H9 (cell line): ENCODE measurements around the gene PIK3R4. TPM values are rescaled to one million over a fixed set of nuclear protein-coding genes. Genes with fewer than 3 reads are reported as not detected.

ENCODE experiments used
- DNase-seq: peaks from one replicate; pipeline ENCODE4 v3.0.0-alpha.2; 2017
- H2AFZ ChIP-seq: one replicate; pipeline ENCODE4 v1.6.1; 2013; ENCODE audit warnings: mild to moderate bottlenecking, low read length, control low read depth, moderate library complexity
- H2AK5ac ChIP-seq: 2 replicates; pipeline ENCODE4 v1.6.1; 2013; ENCODE audit warnings: low read length, control low read depth, mixed read lengths; ENCODE audit not compliant: insufficient read length
- H2BK120ac ChIP-seq: one replicate; pipeline ENCODE4 v1.6.1; 2013; ENCODE audit warnings: low read depth, mild to moderate bottlenecking, low read length, control low read depth, inconsistent platforms; ENCODE audit not compliant: poor library complexity, severe bottlenecking
- H2BK12ac ChIP-seq: 2 replicates; pipeline ENCODE4 v1.6.1; 2013; ENCODE audit warnings: low read length, control low read depth, mixed read lengths, low read depth; ENCODE audit not compliant: insufficient read length
- H2BK15ac ChIP-seq: 2 replicates; pipeline ENCODE4 v1.6.1; 2013; ENCODE audit warnings: low read depth, low read length, control low read depth
- H2BK20ac ChIP-seq: one replicate; pipeline ENCODE4 v1.6.1; 2013; ENCODE audit warnings: low read depth, mild to moderate bottlenecking, low read length, control low read depth, inconsistent platforms; ENCODE audit not compliant: poor library complexity, severe bottlenecking
- H2BK5ac ChIP-seq: 2 replicates; pipeline ENCODE4 v1.6.1; 2013; ENCODE audit warnings: low read length, control low read depth, mixed read lengths; ENCODE audit not compliant: insufficient read length
- H3K14ac ChIP-seq: 2 replicates; pipeline ENCODE4 v1.6.1; 2013; ENCODE audit warnings: low read length, control low read depth; ENCODE audit not compliant: insufficient read depth
- H3K18ac ChIP-seq: 2 replicates; pipeline ENCODE4 v1.6.1; 2013; ENCODE audit warnings: low read depth, mild to moderate bottlenecking, mixed read lengths, low read length, control low read depth; ENCODE audit not compliant: insufficient read length
- H3K23ac ChIP-seq: 2 replicates; pipeline ENCODE4 v1.6.1; 2013; ENCODE audit warnings: low read length, control low read depth, mixed read lengths, low read depth; ENCODE audit not compliant: insufficient read length
- H3K23me2 ChIP-seq: 2 replicates; pipeline ENCODE4 v1.6.1; 2013; ENCODE audit warnings: low read depth, mild to moderate bottlenecking, mixed read lengths, low read length, control low read depth; ENCODE audit not compliant: insufficient read length, poor library complexity, severe bottlenecking
- H3K27ac ChIP-seq: 2 replicates; pipeline ENCODE4 v1.5.1; 2013; ENCODE audit warnings: low read length, control low read depth, mixed read lengths, low read depth; ENCODE audit not compliant: insufficient read length
- H3K27me3 ChIP-seq: 2 replicates; pipeline ENCODE4 v1.6.1; 2013; ENCODE audit warnings: low read length, control low read depth, inconsistent platforms; ENCODE audit not compliant: insufficient read depth
- H3K4ac ChIP-seq: 2 replicates; pipeline ENCODE4 v1.6.1; 2013; ENCODE audit warnings: low read depth, mild to moderate bottlenecking, control low read depth, inconsistent platforms, low read length, moderate library complexity
- H3K4me1 ChIP-seq: 2 replicates; pipeline ENCODE4 v1.6.1; 2013; ENCODE audit warnings: low read length, control low read depth, inconsistent platforms; ENCODE audit not compliant: insufficient read depth
- H3K4me2 ChIP-seq: 2 replicates; pipeline ENCODE4 v1.6.1; 2013; ENCODE audit warnings: low read length, control low read depth, mixed read lengths; ENCODE audit not compliant: insufficient read length, insufficient read depth
- H3K56ac ChIP-seq: 2 replicates; pipeline ENCODE4 v1.6.1; 2013; ENCODE audit warnings: low read depth, mild to moderate bottlenecking, mixed read lengths, low read length, control low read depth; ENCODE audit not compliant: insufficient read length
- H3K79me1 ChIP-seq: 2 replicates; pipeline ENCODE4 v1.6.1; 2013; ENCODE audit warnings: low read depth, mild to moderate bottlenecking, moderate library complexity, low read length, control low read depth, inconsistent platforms; ENCODE audit not compliant: insufficient read depth, poor library complexity, severe bottlenecking
- H3K79me2 ChIP-seq: 2 replicates; pipeline ENCODE4 v1.6.1; 2013; ENCODE audit warnings: low read length, control low read depth, inconsistent platforms; ENCODE audit not compliant: insufficient read depth
- H3K9ac ChIP-seq: 2 replicates; pipeline ENCODE4 v1.6.1; 2013; ENCODE audit warnings: low read length, control low read depth, mixed read lengths; ENCODE audit not compliant: insufficient read length; ENCODE audit errors: extremely low read depth
- H3K9me3 ChIP-seq: one replicate; pipeline ENCODE4 v1.6.1; 2013; ENCODE audit warnings: low read depth, low read length, inconsistent platforms; ENCODE audit not compliant: control insufficient read depth
- H3T11ph ChIP-seq: one replicate; pipeline ENCODE4 v1.6.1; 2013; ENCODE audit warnings: mild to moderate bottlenecking, low read length, control low read depth, inconsistent platforms
- H4K20me1 ChIP-seq: one replicate; pipeline ENCODE4 v1.6.1; 2013; ENCODE audit not compliant: control insufficient read depth, insufficient read length, insufficient read depth
- H4K5ac ChIP-seq: 2 replicates; pipeline ENCODE4 v1.6.1; 2013; ENCODE audit warnings: low read depth, mild to moderate bottlenecking, mixed read lengths, low read length, control low read depth; ENCODE audit not compliant: insufficient read length
- H4K8ac ChIP-seq: replicated peaks from 2 replicates; pipeline ENCODE4 v1.6.1; 2013; ENCODE audit warnings: low read length, control low read depth, mixed read lengths, low read depth; ENCODE audit not compliant: insufficient read length
- H4K91ac ChIP-seq: 2 replicates; pipeline ENCODE4 v1.6.1; 2013; ENCODE audit warnings: low read depth, mild to moderate bottlenecking, moderate library complexity, mixed read lengths, low read length, control low read depth; ENCODE audit not compliant: insufficient read length
- H3K27ac Mint-ChIP-seq, 3 experiments: 2 replicates in 2 of 3; 3 replicates in 1 of 3; pipeline ENCODE4 v1.8.0; 2020 to 2021; ENCODE audit warnings: mixed read lengths in 3 of 3, mild to moderate bottlenecking in 1 of 3, moderate library complexity in 1 of 3
- H3K27me3 Mint-ChIP-seq: 2 replicates; pipeline ENCODE4 v1.8.0; 2021; ENCODE audit warnings: low read depth, mild to moderate bottlenecking, moderate library complexity, mixed read lengths
- H3K36me3 Mint-ChIP-seq, 3 experiments: 2 replicates in 2 of 3; 3 replicates in 1 of 3; pipeline ENCODE4 v1.8.0; 2020 to 2021; ENCODE audit warnings: low read depth in 3 of 3, mixed read lengths in 3 of 3; ENCODE audit not compliant: insufficient read depth in 1 of 3
- H3K4me1 Mint-ChIP-seq, 2 experiments: 2 replicates each; pipeline ENCODE4 v1.8.0; 2020; ENCODE audit warnings: mixed read lengths in 2 of 2
- H3K4me3 Mint-ChIP-seq, 2 experiments: 2 replicates in 1 of 2; 3 replicates in 1 of 2; pipeline ENCODE4 v1.8.0; 2020 to 2021; ENCODE audit warnings: mild to moderate bottlenecking in 2 of 2, mixed read lengths in 2 of 2, moderate library complexity in 1 of 2
- H3K9me3 Mint-ChIP-seq, 2 experiments: 2 replicates in 1 of 2; 3 replicates in 1 of 2; pipeline ENCODE4 v1.8.0; 2020; ENCODE audit warnings: mild to moderate bottlenecking in 2 of 2, mixed read lengths in 2 of 2, moderate library complexity in 1 of 2
- WGBS: extraction: QIAGEN DNeasy Blood & Tissue Kit; methylation state at CpG from one replicate; pipeline ENCODE4 v1.1.7; 2013; ENCODE audit warnings: missing lambda C conversion rate, low lambda C conversion rate, mixed read lengths; ENCODE audit not compliant: insufficient read length; ENCODE audit errors: extremely low coverage; 5-methylcytosine and 5-hydroxymethylcytosine counted together
- total RNA-seq: library from RNA; stranded (reverse); gene quantifications from 2 replicates; pipeline ENCODE4 v1.2.1, GENCODE V29; 2021
- TF ChIP-seq, protein P1 (sequence below): fragments of 200-600 bp; sonication (generic); conservative IDR thresholded peaks from 3 replicates; pipeline ENCODE4 v1.8.0; 2021; ENCODE audit warnings: antibody characterized with exemption, mild to moderate bottlenecking

PIK3R4 gene
- total RNA-seq, 1 experiment from 2014 or later = 28.6 TPM

DNA sequence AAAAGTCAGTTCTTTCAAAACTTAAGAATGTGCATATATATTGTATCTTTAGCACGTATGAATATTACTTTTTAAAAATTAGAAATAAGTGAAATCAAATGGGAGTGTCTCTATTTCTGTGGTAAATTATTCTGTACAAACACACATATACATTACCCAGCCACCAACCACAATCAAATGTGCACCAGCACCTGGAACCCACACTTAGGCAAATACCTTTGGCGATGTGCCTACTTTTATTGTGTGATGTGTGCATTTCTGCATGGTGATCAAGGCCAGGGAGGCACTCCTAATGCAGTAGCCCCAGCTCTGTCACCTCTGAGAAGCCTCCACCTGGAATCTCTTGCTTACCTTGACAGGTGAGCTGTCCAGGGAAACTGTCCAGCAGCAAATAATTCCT, 76.9 kb downstream of the PIK3R4 start:
- Histone ChIP-seq H2BK20ac (no peak overlapping the region), H3K79me2 (no peaks in the 10 kb centered on the region), H2BK5ac (no peak overlapping the region), H3K18ac (no peak overlapping the region), H3K4ac (no peak overlapping the region), H4K8ac (no peak overlapping the region), H3K14ac (no peak overlapping the region), H3K27me3 (no peaks in the 10 kb centered on the region), H2AFZ (no peak overlapping the region), H2BK15ac (no peak overlapping the region), H3K56ac (no peak overlapping the region), H3K9ac (no peak overlapping the region), H3K23ac (no peak overlapping the region), H3K9me3 (no peaks in the 10 kb centered on the region), H4K5ac (no peak overlapping the region), H3K23me2 (no peaks in the 10 kb centered on the region), H4K91ac (no peak overlapping the region), H2BK12ac (no peak overlapping the region), H2AK5ac (no peak overlapping the region), H3K79me1 (no peaks in the 10 kb centered on the region), H3T11ph (no peak overlapping the region), H3K4me1 (no peaks in the 10 kb centered on the region), H4K20me1 (no peaks in the 10 kb centered on the region), H3K4me2 (no peak overlapping the region), H2BK120ac (no peak overlapping the region), H3K27ac (no peak overlapping the region)
- Mint-ChIP-seq H3K4me3 (no peak overlapping the region), H3K4me1 (no peaks in the 10 kb centered on the region), H3K9me3 (no peaks in the 10 kb centered on the region), H3K27me3 (no peaks in the 10 kb centered on the region), H3K27ac (0 out of 7 replicates have a peak overlapping the region, but pooled peaks of 1 of the 3 experiments have one; percentile 23), H3K36me3 (peaks cover 5 to 10% (median 7%) of the 10 kb centered on the region in 3 experiments; a peak in 4 of 7 replicates)
- no CpG with 5 or more reads among the region's 2 CpGs for WGBS
- DNase-seq = no peak
- TF ChIP-seq, protein P1, sequence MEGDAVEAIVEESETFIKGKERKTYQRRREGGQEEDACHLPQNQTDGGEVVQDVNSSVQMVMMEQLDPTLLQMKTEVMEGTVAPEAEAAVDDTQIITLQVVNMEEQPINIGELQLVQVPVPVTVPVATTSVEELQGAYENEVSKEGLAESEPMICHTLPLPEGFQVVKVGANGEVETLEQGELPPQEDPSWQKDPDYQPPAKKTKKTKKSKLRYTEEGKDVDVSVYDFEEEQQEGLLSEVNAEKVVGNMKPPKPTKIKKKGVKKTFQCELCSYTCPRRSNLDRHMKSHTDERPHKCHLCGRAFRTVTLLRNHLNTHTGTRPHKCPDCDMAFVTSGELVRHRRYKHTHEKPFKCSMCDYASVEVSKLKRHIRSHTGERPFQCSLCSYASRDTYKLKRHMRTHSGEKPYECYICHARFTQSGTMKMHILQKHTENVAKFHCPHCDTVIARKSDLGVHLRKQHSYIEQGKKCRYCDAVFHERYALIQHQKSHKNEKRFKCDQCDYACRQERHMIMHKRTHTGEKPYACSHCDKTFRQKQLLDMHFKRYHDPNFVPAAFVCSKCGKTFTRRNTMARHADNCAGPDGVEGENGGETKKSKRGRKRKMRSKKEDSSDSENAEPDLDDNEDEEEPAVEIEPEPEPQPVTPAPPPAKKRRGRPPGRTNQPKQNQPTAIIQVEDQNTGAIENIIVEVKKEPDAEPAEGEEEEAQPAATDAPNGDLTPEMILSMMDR = no peak
